Esophagus muscularis mucosa (tissue), 4 donors: ENCODE results near the gene STX8.

Source experiments
- EP300 ChIP-seq: sonication (generic); formaldehyde crosslinking; IDR thresholded peaks from one replicate; pipeline ENCODE4 v1.6.1; 2017; ENCODE audit warnings: antibody characterized with exemption
- POLR2A ChIP-seq: fragments of 450-650 bp; IDR thresholded peaks from one replicate; pipeline ENCODE4 v1.6.1; 2017; ENCODE audit warnings: antibody characterized with exemption, moderate library complexity, mild to moderate bottlenecking, low read depth
- TF ChIP-seq, protein P1 (sequence below), 3 experiments: fragments of 200-600 bp in 2 of 3; fragments of 450-650 bp in 1 of 3; sonication (generic) in 2 of 3; IDR thresholded peaks; one replicate each; pipeline ENCODE4 v1.5.1; 2017 to 2019; ENCODE audit warnings: antibody characterized with exemption in 3 of 3, mild to moderate bottlenecking in 2 of 3, moderate library complexity in 1 of 3

DNA sequence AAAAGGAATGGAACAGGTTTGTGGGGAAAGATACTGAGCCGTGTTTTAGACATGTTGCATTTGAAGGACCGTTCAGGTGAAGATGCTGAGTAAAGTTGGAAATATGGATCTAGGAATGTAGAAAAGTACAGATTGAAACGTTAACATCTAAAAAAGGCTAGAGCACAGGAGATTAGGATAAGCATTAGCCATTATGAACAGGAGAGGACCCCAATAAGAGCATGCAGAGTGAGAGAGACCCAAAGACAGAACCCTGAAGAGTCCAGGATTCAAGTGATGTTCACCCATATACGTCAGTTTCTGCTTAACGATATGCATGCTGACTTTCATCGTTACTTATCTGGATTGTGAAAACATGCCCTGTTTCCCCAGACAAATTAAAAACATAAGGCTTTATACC, 140.5 kb downstream of the STX8 start:
- TF ChIP-seq, protein P1, sequence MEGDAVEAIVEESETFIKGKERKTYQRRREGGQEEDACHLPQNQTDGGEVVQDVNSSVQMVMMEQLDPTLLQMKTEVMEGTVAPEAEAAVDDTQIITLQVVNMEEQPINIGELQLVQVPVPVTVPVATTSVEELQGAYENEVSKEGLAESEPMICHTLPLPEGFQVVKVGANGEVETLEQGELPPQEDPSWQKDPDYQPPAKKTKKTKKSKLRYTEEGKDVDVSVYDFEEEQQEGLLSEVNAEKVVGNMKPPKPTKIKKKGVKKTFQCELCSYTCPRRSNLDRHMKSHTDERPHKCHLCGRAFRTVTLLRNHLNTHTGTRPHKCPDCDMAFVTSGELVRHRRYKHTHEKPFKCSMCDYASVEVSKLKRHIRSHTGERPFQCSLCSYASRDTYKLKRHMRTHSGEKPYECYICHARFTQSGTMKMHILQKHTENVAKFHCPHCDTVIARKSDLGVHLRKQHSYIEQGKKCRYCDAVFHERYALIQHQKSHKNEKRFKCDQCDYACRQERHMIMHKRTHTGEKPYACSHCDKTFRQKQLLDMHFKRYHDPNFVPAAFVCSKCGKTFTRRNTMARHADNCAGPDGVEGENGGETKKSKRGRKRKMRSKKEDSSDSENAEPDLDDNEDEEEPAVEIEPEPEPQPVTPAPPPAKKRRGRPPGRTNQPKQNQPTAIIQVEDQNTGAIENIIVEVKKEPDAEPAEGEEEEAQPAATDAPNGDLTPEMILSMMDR (IDR thresholded peaks at IDR 0.05), result no peak
- TF ChIP-seq EP300, result no peak
- TF ChIP-seq POLR2A, result no peak
